HepG2 (cell line): ENCODE measurements around the gene TPI1. TPM values are rescaled to one million over a fixed set of nuclear protein-coding genes. Genes with fewer than 3 reads are reported as not detected.

ENCODE experiments used
- ATF7 ChIP-seq, 2 experiments: fragments of 450-650 bp in 1 of 2; sonication (generic) in 1 of 2; formaldehyde crosslinking in 1 of 2; IDR thresholded peaks; 2 replicates each; pipeline versions ENCODE4 v1.4.0 to v1.6.1; 2016 to 2020; ENCODE audit warnings: antibody characterized with exemption in 1 of 2, mild to moderate bottlenecking in 1 of 2, missing genetic modification reagents in 1 of 2
- CBX5 ChIP-seq: sonication (generic); formaldehyde crosslinking; IDR thresholded peaks from 2 replicates; pipeline ENCODE4 v1.4.0; 2020; ENCODE audit warnings: missing genetic modification reagents, borderline replicate concordance
- CREB1 ChIP-seq, 2 experiments: fragments of 450-650 bp in 1 of 2; IDR thresholded peaks; 2 replicates each; pipeline ENCODE4 v1.6.1; 2016 to 2017; ENCODE audit warnings: control low read depth in 1 of 2, mild to moderate bottlenecking in 1 of 2, missing compliant biosample characterization in 1 of 2, missing genetic modification characterization in 1 of 2
- EHMT2 ChIP-seq: fragments of 200-600 bp; sonication (generic); IDR thresholded peaks from 2 replicates; pipeline ENCODE4 v1.7.0; 2017; ENCODE audit warnings: antibody characterized with exemption, low read depth, low read length, borderline replicate concordance
- ESRRA ChIP-seq: sonication (generic); formaldehyde crosslinking; IDR thresholded peaks from 2 replicates; pipeline ENCODE4 v1.5.1; 2020; ENCODE audit warnings: mild to moderate bottlenecking, low read depth, missing genetic modification reagents
- HDAC1 ChIP-seq: sonication (generic); formaldehyde crosslinking; IDR thresholded peaks from 2 replicates; pipeline ENCODE4 v1.5.1; 2020; ENCODE audit warnings: mild to moderate bottlenecking, missing genetic modification reagents
- MAF1 ChIP-seq: sonication (generic); formaldehyde crosslinking; IDR thresholded peaks from 2 replicates; pipeline ENCODE4 v1.5.0; 2020; ENCODE audit warnings: missing genetic modification reagents, borderline replicate concordance
- MNT ChIP-seq: fragments of 450-650 bp; IDR thresholded peaks from 2 replicates; pipeline ENCODE4 v1.6.1; 2016
- PAXIP1 ChIP-seq: sonication (generic); formaldehyde crosslinking; conservative IDR thresholded peaks from 2 replicates; pipeline ENCODE4 v1.4.0; 2020; ENCODE audit warnings: mild to moderate bottlenecking, missing genetic modification reagents, moderate library complexity
- REPIN1 ChIP-seq: sonication (generic); formaldehyde crosslinking; IDR thresholded peaks from 2 replicates; pipeline ENCODE4 v1.8.0; 2022; ENCODE audit warnings: missing genetic modification reagents, low read depth, mild to moderate bottlenecking, borderline replicate concordance
- SMARCC2 ChIP-seq: fragments of 450-650 bp; IDR thresholded peaks from 2 replicates; pipeline ENCODE4 v1.6.1; 2017; ENCODE audit warnings: antibody characterized with exemption, mild to moderate bottlenecking
- ZMYM2 ChIP-seq: sonication (generic); formaldehyde crosslinking; IDR thresholded peaks from 2 replicates; pipeline ENCODE4 v1.8.0; 2022; ENCODE audit warnings: mild to moderate bottlenecking, missing genetic modification reagents
- ZNF451 ChIP-seq: sonication (generic); formaldehyde crosslinking; IDR thresholded peaks from 2 replicates; pipeline ENCODE4 v1.5.0; 2020; ENCODE audit warnings: mild to moderate bottlenecking, missing genetic modification reagents
- ZNF512B ChIP-seq: sonication (generic); formaldehyde crosslinking; IDR thresholded peaks from 2 replicates; pipeline ENCODE4 v1.5.1; 2020; ENCODE audit warnings: missing genetic modification reagents, mild to moderate bottlenecking, borderline replicate concordance
- ZNF513 ChIP-seq: sonication (generic); formaldehyde crosslinking; conservative IDR thresholded peaks from 2 replicates; pipeline ENCODE4 v1.5.0; 2020; ENCODE audit warnings: missing genetic modification reagents
- ZNF619 ChIP-seq: sonication (generic); formaldehyde crosslinking; IDR thresholded peaks from 2 replicates; pipeline ENCODE4 v1.4.0; 2020; ENCODE audit warnings: mild to moderate bottlenecking, missing genetic modification reagents
- ZNF777 ChIP-seq: sonication (generic); formaldehyde crosslinking; IDR thresholded peaks from 2 replicates; pipeline ENCODE4 v1.4.0; 2020; ENCODE audit warnings: missing genetic modification reagents
- polyA plus RNA-seq, 8 experiments: library from polyadenylated mRNA; depleted of rRNA in 3 of 8; stranded (reverse) in 7 of 8; unstranded in 1 of 8; fragments of >200 nt; fragmentation: Illumina TruSeq in 4 of 8; extraction: Trizol in 4 of 8; gene quantifications; 2 replicates each; pipeline versions ENCODE4 v1.2.1 to v1.2.3, GENCODE V29; 2011 to 2016; ENCODE audit warnings: low read depth in 4 of 8, missing spikeins in 1 of 8, mixed read lengths in 1 of 8; ENCODE audit not compliant: insufficient read depth in 1 of 8
- total RNA-seq, 5 experiments: library from RNA; depleted of rRNA; stranded (reverse); fragments of >200 nt; fragmentation: Illumina TruSeq; extraction: Trizol; gene quantifications; 2 replicates each; pipeline ENCODE4 v1.2.3, GENCODE V29; 2016; ENCODE audit warnings: low read depth in 1 of 5

TPI1 gene
- total and polyA plus RNA-seq, 2 of the 13 experiments (the other 11 are each of a cell fraction or from before 2014, with no cell fraction given), result 945 to 2,535 TPM

GRCh38 chr12:6851153-6851920, 16.0 kb upstream of the TPI1 start, which contains the start of gene CDCA3 (continued):
- TF ChIP-seq ZNF619 (no peak), ZNF513 (CRISPR knock-in tag) (no peak), CREB1 (IDR thresholded peaks at IDR 0.05) (peak; percentile 91), CREB1 (CRISPR knock-in tag; IDR thresholded peaks at IDR 0.05) (peak; percentile 86), MAF1 (no peak), REPIN1 (CRISPR knock-in tag) (peak; percentile 48; the same call in 1 of the 2 replicates), PAXIP1 (CRISPR knock-in tag) (peak; percentile 4; the same call in 1 of the 2 replicates), ATF7 (IDR thresholded peaks at IDR 0.05) (no peak), ATF7 (CRISPR knock-in tag; IDR thresholded peaks at IDR 0.05) (no peak), MNT (0 out of 2 replicates have a peak, but pooled peaks have one; percentile 34), ZMYM2 (CRISPR knock-in tag) (no peak), CBX5 (CRISPR knock-in tag) (no peak), EHMT2 (no peak), SMARCC2 (no peak), ZNF451 (CRISPR knock-in tag) (no peak), ZNF777 (CRISPR knock-in tag) (no peak), HDAC1 (peak; percentile 89), ZNF512B (CRISPR knock-in tag) (no peak), ESRRA (CRISPR knock-in tag) (no peak)
